OCI-LY3 (cell line): ENCODE measurements around the gene KIF23.

Experiments used
- H2AFZ ChIP-seq: fragments of 200-600, 300-600 bp; shearing (Covaris generic); 2 replicates; pipeline ENCODE4 v1.6.0; 2014; ENCODE audit warnings: antibody characterized with exemption, low read depth, low read length
- H3K27ac ChIP-seq: fragments of 200-600, 300-600 bp; sonication (generic); 2 replicates; pipeline ENCODE4 v1.5.1; 2014; ENCODE audit warnings: mild to moderate bottlenecking, low read length, moderate library complexity, mixed read lengths
- H3K27me3 ChIP-seq: fragments of 200-600, 300-600 bp; sonication (generic); 2 replicates; pipeline ENCODE4 v1.6.1; 2014; ENCODE audit warnings: low read depth, low read length, mixed read lengths
- H3K36me3 ChIP-seq: fragments of 200-600, 300-600 bp; sonication (generic); replicated peaks from 2 replicates; pipeline ENCODE3; 2014; ENCODE audit warnings: low read depth, low read length, mixed read lengths
- H3K4me1 ChIP-seq: fragments of 300-600, 200-600 bp; sonication (generic); 2 replicates; pipeline ENCODE4 v1.6.1; 2014; ENCODE audit warnings: low read length, mixed read lengths
- H3K4me2 ChIP-seq: fragments of 200-600, 300-600 bp; sonication (generic); 2 replicates; pipeline ENCODE4 v1.6.1; 2014; ENCODE audit warnings: low read length, mixed read lengths
- H3K4me3 ChIP-seq: fragments of 300-600, 200-600 bp; sonication (generic); 2 replicates; pipeline ENCODE4 v1.5.1; 2014; ENCODE audit warnings: antibody characterized with exemption, mild to moderate bottlenecking, low read length, moderate library complexity
- H3K79me2 ChIP-seq: fragments of 300-600, 200-600 bp; shearing (Covaris generic); 2 replicates; pipeline ENCODE4 v1.6.1; 2014; ENCODE audit warnings: mild to moderate bottlenecking, low read length, mixed read lengths
- H3K9ac ChIP-seq: fragments of 300-600, 200-600 bp; shearing (Covaris generic); 2 replicates; pipeline ENCODE4 v1.6.0; 2014; ENCODE audit warnings: mild to moderate bottlenecking, low read length, moderate library complexity
- H3K9me3 ChIP-seq: fragments of 200-600, 300-600 bp; shearing (Covaris generic); 2 replicates; pipeline ENCODE4 v1.6.1; 2014; ENCODE audit warnings: low read length, mixed read lengths; ENCODE audit not compliant: insufficient read depth
- H4K20me1 ChIP-seq: fragments of 200-600, 300-600 bp; sonication (generic); 2 replicates; pipeline ENCODE4 v1.6.1; 2016; ENCODE audit warnings: low read length, mixed read lengths; ENCODE audit not compliant: insufficient read depth
- CTCF ChIP-seq: fragments of 200-600, 300-600 bp; sonication (generic); IDR thresholded peaks from 2 replicates; pipeline ENCODE4 v1.5.1; 2014; ENCODE audit warnings: antibody characterized with exemption, low read length, low read depth
- EZH2phosphoT487 ChIP-seq: fragments of 200-600 bp; shearing (Covaris generic); IDR thresholded peaks from 2 replicates; pipeline ENCODE4 v1.6.1; 2018; ENCODE audit warnings: antibody characterized with exemption, mixed run types, low read depth

The KIF23 gene

GRCh38 chr15:69490356-69491037 lies 76.3 kb downstream of the KIF23 start:
- H3K4me2 ChIP-seq = no peak overlapping the region
- H3K9ac ChIP-seq = no peak overlapping the region
- peaks cover 21% of the 10 kb centered on the region; the same call in 1 of the 2 replicates for H3K27me3 ChIP-seq
- H3K79me2 ChIP-seq = no peaks in the 10 kb centered on the region
- H3K9me3 ChIP-seq = 0 out of 2 replicates have a peak, but pooled peaks cover 6% of the 10 kb centered on the region
- no peaks in the 10 kb centered on the region for H4K20me1 ChIP-seq
- no peak overlapping the region for H2AFZ ChIP-seq
- H3K4me3 ChIP-seq = no peak overlapping the region
- no peaks in the 10 kb centered on the region for H3K36me3 ChIP-seq
- TF ChIP-seq CTCF = no peak
- no peak for TF ChIP-seq EZH2phosphoT487
- no peak overlapping the region for H3K27ac ChIP-seq
- H3K4me1 ChIP-seq = no peaks in the 10 kb centered on the region

DNA sequence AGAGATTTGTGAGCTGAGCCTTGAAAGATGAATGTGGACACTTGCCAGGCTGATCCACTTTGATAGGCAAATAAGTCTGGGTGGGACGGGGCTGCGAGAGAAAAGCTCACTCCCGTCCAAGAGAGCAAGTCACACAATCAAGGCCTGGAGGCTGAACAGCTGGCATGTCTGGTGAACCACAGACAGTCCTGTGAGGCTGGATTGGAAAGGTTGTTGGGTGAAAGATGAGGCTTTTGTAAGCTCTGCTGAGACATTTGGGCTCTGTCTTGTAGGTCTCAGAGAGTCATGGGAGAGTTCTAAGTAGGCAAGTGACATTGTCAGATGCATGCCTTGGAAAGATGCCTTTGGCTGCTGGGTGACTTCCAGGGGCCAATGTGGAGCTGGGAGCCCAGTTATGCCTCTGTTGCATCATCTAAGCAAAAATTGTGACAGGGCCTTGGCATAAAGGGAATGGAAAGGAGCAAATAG lies 76.9 kb downstream of the KIF23 start:
- 0 out of 2 replicates have a peak, but pooled peaks cover 6% of the 10 kb centered on the region for H3K9me3 ChIP-seq
- no peak overlapping the region for H3K27ac ChIP-seq
- TF ChIP-seq EZH2phosphoT487 (no peak), CTCF (no peak)
- no peaks in the 10 kb centered on the region for H3K4me1 ChIP-seq
- no peaks in the 10 kb centered on the region for H3K79me2 ChIP-seq
- H2AFZ ChIP-seq = no peak overlapping the region
- no peak overlapping the region for H3K4me2 ChIP-seq
- H3K4me3 ChIP-seq = no peak overlapping the region
- no peaks in the 10 kb centered on the region for H3K36me3 ChIP-seq
- H4K20me1 ChIP-seq = no peaks in the 10 kb centered on the region
- no peak overlapping the region for H3K9ac ChIP-seq
- H3K27me3 ChIP-seq = peaks cover 25% of the 10 kb centered on the region; the same call in 1 of the 2 replicates

- Histone ChIP-seq H3K4me3 (no peak overlapping the region), H3K27ac (no peak overlapping the region), H4K20me1 (no peaks in the 10 kb centered on the region), H3K9ac (no peak overlapping the region), H3K9me3 (0 out of 2 replicates have a peak, but pooled peaks cover 6% of the 10 kb centered on the region), H3K4me2 (no peak overlapping the region), H2AFZ (no peak overlapping the region), H3K79me2 (no peaks in the 10 kb centered on the region), H3K27me3 (peaks cover 19% of the 10 kb centered on the region; the same call in 1 of the 2 replicates), H3K4me1 (no peaks in the 10 kb centered on the region), H3K36me3 (no peaks in the 10 kb centered on the region)
- no peak for TF ChIP-seq EZH2phosphoT487
- no peak for TF ChIP-seq CTCF
These were observed 79.3 kb downstream of the KIF23 start for GRCh38 chr15:69493406-69493805.

DNA sequence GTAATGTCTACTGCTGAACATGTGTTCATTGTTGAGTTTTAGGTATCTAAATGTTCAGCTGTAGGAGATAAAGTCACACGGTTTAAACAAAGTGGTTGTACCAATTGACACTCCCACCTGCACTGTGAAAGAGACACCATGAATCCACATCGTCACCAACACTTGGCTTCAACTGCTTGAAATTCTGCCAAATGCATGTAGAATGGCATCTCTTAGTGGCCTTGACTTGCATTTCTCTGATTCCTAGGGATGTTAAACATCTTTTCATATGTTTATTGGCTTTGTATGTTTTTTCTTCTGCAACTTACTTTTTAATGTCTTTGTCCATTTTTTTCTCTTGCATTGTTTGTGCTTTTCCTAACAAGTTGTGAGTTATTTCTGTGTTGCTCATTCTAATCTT lies 81.9 kb downstream of the KIF23 start:
- Histone ChIP-seq H3K4me3 (no peak overlapping the region), H2AFZ (no peak overlapping the region), H3K36me3 (no peaks in the 10 kb centered on the region), H3K79me2 (no peaks in the 10 kb centered on the region), H3K9ac (no peak overlapping the region), H3K4me1 (no peaks in the 10 kb centered on the region), H3K27ac (no peak overlapping the region), H3K9me3 (0 out of 2 replicates have a peak, but pooled peaks cover 6% of the 10 kb centered on the region), H4K20me1 (no peaks in the 10 kb centered on the region), H3K4me2 (no peak overlapping the region), H3K27me3 (peaks cover 12% of the 10 kb centered on the region; the same call in 1 of the 2 replicates)
- TF ChIP-seq EZH2phosphoT487 = no peak
- no peak for TF ChIP-seq CTCF
